GM18909 (cell line): ENCODE results near the gene IL2RA.
"Not testable (repeated sequence)": the region's sequence is repeated elsewhere in the genome, so short reads cannot be mapped to it uniquely, and the experiment has no call there.

Experiments
- ATAC-seq: cut with Tn5 transposase; IDR thresholded peaks from one replicate; pipeline ENCODE4 v1.9.1; 2021; ENCODE audit warnings: mild to moderate bottlenecking; ENCODE audit not compliant: unreplicated experiment, poor library complexity

The IL2RA gene

DNA sequence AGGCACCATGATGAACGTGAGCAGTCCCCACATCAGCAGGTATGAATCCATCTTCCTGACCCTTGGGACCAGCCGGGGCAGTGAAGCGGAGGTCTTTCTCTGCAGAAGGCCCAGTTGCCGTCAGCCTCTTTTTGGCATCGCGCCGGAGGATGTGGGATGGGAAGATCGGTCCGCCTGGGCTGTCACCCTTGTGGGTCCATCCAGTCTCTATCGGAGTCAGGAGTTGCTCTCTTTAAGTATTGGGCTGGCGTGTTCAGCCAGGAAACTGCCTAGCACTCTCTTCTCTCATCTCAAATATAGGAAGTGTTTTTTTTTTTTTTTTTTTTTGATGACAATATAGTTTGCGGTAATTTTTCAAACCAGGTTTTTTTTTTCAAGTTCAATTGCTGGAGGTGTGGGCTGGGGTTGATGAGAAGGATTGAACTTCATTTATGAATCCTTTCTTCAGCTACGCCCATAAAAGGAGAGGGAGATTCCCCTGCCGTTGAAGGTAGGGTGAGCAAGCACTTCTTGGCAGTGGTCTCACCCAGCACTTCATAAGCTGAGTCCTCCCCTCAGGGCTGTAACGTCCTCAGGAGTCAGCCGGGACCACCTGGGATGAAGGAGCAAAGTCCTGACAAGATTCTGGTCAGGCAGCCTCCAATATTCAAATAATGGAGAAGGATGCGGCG is at the start of gene IL2RA:
Gene IL2RA, minus strand, starts transcription at position 267 of the 671 bp plus-strand sequence. Its CDS starts 216 bp downstream, at position 51.
- ATAC-seq: no peak

DNA sequence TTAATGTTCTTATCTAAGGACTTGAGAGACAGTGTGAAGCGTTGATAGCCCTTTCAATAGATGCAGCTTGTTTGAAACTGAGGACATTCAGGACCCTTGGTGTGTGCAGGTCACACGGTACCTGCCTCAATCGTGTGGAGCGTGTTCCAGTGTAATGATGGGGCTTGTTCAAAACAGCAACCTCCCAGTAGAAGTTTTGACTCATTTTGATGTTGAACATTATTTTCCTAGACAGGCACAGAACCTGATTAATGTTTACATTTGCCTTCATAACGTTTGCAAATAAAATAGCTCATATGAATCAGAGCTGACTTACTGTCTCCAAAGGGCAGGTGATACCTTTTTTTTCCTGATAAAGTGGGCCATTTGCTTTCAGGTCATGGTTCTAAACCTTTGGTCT is 48.0 kb upstream of the IL2RA start:
- no peak for ATAC-seq

DNA sequence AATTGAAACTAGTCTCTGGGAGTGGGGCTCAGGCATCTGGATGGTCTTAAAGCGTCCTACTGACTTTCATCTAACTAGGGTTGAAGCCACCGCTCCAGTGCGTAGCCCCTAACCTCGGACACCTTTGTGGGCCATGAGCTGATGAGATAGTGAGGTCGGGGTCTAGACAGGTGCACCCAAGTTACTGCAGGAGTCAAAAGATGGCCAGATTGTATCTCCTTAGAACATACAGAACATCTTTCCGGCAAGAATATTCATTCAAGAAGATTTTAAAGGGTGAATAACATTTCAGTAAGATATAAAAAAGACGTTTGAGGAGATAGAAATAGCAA is 47.2 kb upstream of the IL2RA start:
- ATAC-seq: no peak

DNA sequence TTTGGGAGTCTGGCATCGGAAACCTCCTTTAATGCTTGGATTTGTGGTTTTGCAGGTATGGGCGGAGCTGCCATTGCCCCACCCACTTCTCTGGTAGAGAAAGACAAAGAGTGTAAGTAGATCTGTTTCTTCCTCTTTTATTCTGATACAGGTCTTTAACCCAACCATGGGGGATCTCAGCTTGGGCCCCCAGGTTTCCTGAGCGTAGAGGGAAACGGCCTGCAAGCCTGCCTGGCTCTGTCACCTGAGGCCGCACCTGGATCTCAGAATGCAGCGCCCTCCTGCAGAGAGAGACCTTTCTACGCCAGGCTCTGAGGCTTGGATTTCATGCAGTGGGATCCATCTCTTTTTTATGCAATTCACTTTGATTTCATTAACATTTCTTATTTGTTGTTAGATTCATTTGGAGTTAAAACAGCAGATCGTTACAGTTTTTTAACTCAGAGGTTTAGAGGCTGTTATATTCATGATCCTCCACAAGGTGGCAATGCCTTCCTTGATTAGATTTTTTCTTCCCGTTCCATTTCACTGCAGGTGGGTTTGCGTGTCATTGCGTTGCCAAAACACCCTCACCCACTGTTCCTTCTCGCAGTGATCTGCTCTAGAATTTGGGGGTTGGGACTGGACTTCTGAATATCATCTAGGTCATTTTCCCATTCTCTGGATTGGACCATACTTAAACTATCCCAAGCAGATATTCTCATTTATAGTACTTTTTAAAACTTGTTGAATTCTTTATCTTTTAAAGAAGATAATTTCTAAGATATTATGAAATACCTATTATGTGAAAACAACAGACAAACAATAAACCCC is 46.7 kb upstream of the IL2RA start:
- ATAC-seq: no peak

DNA sequence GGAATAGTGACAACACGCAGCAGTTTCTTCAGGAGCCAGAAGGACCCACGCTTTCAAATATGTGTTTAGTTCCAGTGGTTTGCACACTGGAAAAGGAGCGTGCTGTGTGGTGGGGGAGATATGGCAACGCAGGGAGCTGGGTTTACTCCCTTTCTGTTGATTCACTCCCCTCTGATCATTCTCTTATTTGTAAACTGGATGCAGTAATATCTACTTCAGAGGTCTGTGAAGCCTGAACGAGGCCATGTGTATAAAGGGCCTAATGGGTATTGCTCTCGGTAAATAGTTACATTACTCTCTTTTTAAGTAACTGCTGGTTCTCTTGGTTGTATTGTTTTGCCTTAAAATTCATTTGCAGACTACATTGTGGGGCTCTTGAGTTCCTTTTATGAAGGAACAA is 45.9 kb upstream of the IL2RA start:
- ATAC-seq: no peak

DNA sequence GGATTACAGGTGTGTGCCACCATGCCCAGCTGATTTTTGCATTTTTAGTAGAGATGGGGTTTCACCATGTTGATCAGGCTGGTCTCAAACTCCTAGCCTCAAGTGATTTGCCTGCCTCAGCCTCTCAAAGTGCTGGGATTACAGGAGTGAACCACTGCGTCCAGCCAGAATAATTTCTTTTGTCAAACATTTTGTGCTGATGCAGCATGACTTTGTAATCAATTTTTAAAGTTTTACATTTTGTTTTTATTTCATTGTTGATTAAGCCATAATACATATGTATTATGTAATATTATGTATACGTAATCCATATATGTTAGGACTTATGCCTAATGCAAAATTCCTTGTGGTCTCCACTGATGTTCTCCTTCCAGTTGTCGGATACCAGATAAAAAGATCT is 45.4 kb upstream of the IL2RA start:
- not testable (repeated sequence) for ATAC-seq

DNA sequence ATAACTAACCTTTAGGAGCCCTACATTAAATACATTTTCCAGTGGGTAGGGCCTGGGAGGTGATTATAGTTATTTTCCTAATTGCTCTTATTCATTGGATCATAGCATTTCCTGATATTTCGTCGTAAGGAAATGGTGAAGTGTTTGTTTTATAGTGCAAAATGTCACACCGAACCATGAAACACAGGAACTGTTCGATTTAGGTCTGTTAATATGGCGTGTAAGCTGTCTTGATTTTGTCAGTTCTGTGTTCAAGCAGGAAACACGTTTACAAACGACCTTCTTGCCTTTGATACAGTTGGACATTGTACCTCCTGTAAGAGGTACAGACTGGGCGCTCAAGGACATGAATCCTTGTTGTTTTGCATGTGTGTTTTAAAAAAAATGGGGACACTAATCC is 41.4 kb upstream of the IL2RA start:
- ATAC-seq: no peak

DNA sequence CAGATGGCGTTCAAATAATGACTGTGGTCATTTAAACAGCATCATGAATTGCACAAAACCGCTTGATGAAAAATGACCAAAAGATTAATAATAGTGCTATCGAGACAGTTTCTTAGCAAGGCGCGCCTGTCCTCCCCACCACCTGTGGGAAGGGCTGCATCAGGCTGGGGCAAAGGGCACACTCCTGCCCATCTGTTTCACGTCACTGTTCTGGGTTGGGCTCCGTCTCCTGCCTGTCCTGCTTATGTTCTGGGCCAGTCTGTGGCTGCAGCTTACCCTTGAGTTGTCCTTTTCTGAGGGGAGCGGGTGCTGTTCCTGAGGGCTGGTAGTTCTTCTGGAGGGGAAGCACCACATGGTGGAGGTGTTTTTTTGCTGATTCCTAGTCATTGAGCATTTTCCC is 40.0 kb upstream of the IL2RA start:
- ATAC-seq: no peak

DNA sequence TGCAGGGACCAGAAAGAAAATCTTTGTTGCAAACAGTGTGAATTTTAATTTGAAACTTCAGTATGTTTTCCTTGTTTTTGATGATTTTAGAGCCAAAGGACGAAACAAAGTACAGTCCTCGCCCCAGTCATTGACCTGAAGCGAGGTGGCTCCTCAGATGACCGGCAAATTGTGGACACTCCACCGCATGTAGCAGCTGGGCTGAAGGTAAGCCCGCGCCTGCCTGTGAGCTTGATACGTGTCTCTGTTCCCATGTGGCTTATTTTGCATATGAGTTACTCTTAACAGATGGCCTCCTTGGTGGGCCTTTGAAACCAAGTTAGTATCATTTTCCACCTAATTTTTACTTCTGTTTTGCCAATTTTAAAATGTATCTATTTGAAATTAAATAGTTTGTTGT is 39.0 kb upstream of the IL2RA start:
- peak; percentile 53 for ATAC-seq

DNA sequence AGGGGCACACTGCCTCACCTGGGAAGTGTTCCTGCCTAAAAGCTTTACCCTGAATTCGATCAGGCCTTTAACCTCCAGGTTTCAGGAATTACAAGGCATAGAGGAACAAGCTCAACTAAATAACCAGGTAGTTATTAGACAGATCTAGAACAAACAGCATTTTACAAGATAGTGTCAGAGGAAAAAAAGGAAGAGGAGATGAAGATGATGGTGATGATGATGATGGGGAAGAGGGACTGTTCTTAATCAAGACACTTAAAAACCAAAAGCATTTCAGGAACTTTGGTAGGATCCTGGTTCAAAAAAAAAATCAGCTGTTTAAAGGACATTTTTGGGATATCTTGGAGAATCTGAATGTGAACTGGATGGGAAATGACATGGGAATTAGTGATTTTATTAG is 38.2 kb upstream of the IL2RA start:
- ATAC-seq: no peak

DNA sequence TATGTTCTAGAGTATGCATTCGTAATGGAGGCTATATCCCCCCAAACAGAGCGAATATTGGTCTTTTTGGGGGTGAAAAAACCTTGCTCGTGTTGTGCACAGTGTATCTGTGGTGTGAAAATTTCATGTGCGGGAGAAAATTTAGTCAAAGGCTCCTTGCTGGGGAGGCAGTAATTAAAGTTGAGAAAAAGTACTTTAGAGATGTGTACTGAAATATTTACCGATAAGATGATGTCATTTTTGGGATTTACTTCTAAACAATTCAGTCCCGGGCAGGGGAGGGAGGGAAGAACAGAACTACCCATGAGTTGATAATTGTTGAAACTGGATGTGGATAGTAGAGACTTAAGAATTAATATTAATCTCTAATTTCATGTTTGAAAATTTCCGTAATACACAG is 36.0 kb upstream of the IL2RA start:
- no peak for ATAC-seq

DNA sequence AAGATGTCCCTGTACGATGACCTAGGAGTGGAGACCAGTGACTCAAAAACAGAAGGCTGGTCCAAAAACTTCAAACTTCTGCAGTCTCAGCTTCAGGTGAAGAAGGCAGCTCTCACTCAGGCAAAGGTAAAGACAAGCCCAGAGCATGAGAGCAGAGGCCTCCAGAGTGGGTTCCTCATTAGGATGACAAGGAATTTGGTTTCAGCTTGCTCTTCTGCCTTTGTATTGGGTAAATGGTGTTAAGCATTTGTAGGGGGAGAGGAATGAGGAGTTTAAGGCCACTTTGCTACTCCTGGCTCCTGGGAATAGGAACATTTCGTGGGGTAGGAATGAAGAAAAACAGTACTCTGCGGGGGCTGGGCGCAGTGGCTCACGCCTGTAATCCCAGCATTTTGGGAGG is 34.9 kb upstream of the IL2RA start:
- ATAC-seq: no peak

DNA sequence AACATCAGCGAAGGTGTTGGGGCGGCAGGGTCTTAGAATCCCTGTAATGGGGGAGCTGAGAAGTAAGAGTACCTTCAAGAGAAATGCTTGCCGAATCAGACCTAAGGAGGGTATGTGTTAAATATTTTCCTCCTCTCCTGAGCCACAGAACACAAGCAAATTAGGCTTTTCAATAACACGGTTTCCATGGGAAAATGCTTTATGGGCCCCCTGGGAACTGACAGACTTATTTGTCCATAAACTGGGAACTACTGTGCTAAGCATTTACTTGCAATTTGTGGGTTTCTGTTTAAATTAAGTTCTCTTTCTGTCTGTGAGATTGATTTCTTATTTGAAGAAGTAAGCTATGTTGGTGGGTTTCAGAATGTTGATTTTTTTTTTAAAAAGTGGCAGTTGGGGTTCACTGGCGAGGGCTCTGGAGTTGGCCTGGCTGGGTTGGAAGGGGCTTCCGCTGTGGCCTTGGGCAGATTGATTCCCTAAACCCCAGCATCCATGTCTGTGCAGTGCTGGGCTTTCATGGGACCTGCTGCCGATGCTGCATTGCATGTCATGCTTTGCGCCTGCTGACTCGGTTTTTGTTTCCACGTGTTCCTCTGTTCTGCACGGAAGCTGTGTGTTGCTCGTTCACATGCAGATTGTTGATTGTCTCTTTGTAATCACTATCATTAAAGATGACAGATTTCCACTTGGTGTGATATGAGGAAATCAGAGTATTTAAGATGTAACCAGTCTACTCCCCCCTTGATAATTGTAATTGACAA is 33.8 kb upstream of the IL2RA start:
- ATAC-seq: no peak

DNA sequence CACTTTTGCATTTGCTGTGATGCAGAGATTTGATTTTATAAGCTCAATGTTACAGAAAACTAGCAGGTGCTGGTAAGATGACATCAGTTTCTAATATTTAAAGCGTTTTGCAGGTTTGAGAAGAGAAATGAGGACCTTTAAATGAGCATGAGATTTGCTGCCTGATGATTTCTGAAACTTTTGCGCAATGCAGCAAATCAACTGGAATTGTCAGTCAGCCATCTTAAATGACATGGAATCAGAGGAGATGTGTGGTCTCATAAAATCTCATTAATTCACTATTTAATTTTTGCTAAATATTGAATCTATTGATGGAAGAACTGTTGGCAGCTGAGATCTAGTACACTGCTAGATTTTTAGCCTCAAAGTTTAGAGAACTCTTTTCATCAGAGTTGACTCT is 30.6 kb upstream of the IL2RA start:
- ATAC-seq: no peak

DNA sequence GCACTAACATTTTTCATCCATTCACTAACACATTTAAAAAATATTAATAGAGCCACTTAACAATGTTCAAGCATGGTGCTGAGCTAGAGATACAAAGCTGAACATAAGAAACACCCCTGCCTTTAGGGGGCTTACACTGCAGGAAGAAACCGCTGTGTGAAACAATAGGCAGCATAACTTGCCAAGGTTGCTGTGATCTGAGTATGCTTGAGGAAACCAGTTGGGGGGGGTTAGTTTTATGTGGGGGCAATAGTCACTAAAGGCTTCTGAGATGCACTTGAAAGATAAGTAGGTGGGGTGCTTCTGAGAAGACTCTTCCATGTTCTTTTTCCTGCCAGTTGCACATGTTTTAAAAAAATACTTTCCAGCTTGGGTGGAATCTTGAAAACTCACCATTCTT is 29.5 kb upstream of the IL2RA start:
- ATAC-seq: no peak

DNA sequence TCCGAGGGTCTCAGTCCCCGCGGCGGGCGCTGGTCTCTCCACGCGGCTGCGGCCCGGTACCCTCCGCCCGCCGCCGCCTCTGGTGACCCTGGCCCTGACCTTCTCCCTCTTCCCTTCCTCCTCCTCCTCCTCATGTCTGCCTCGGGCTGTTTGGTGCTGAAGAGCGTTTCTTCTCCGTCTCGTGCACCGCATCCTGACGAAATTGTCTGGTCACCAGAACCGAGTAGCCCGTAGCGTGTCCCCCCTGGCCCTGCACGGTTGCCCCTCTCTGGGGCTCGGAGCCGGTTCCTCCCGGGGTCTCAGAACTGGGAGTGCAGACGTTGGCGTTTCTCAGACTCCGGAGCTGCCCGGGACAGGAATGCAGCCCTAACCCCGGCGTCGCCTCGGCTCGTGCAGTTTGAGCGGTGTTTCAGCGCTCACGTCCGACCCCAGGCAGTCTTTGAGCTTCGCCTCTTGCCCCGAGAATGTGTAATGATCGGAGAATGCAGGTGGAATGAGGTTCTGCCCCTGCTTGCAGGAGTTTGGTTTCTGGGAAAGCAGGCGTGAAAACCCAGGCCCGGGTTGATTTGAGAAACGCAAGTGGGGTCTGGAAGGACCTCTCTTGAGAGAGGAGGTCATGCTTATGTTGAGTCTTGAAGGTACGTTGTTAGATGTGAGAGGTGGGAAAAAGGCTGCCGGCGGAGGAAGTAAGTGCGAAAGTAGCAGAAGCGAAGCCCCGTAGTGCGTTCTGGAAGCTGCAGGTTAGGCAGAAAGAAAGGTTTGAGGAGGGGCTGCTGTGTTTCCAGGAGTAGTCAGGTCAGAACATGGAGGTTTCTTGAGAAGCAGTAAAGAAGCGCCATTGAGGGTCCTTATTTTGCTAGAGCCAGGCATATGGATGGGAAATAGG is 27.4 kb upstream of the IL2RA start:
- peak; percentile 23 for ATAC-seq

DNA sequence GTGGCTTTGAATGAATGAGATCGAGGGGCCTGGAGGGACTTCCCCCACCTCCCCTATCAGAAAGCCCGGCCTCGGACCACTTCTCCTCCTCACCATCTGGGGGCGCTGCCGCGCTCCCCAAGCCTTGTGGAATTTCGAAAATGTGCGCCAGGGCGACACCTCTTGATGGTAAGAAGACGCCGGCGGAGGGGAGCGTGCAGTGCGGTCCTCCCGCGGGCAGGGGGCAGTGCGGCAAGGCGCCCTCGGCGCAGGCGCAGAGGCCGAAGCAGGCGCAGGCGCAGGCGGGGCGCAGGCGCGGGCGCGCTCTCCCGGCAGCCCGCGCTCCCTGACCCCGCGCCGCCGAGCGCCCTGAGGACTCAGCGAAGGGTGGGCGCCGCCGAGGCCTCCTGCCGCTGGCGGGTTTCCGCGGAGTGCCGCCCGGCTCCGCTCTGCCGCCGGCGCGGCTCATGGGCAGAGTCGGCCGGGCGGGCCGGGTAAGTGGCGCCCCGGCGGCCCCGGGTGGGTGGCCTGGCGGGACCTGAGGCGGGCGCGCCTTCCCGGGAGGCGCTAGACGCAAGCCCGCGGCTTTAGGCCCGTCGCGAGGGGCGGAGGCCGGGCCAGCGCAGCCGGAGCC is 26.7 kb upstream of the IL2RA start, which contains the start of gene RBM17:
Gene RBM17, plus strand, starts transcription at position 314 of the 613 bp plus-strand sequence. CDS start 8,032 bp downstream, outside the sequence.
- ATAC-seq: peak; percentile 88

DNA sequence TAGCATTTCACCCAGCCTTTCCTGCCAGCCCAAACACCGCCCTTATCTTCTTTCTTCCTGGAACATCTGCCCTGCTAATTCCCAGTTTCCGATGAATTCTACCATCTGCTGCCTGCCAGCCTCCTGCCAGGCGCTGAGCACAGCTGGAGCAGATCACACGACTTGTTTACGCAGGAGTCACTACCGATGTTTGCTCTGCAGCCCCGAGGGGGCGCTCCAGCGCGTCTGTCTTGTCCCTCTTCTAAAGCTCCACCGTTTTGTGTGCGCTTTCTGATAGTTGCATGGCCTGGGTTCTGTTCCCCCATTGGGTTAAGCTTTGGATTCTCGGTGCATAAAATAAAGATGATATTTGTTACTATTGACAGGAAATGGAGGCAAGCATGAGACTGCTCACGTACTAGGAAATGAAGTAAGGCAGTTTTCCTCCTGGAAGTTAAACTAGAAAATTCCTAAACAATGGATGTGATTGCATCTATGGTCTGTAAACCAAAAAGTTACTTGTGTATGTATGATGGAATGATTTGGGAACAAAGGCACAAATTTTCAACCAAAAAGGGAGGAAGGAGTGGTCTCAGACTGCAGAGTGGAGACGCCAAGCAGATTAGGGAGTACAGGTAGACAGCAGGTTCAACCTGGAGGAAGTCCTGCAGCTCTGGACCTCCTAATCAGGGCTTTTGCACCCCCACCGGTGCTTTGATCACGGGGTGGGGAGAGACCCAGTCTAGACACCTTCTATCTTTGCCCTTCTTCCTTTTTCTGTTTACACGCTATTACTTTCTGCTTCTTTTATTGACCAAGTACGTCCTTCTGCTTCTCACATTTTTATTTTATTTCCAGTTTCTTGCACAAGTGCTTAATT is 24.4 kb upstream of the IL2RA start:
- ATAC-seq: peak; percentile 64
